Uterus (tissue), 4 donors: Measurements from ENCODE around the gene FOXN4. TPM values are rescaled to one million over a fixed set of nuclear protein-coding genes. Genes with fewer than 3 reads are reported as not detected.

Source experiments
- DNase-seq, 2 donors: peaks; one replicate each; pipeline ENCODE4 v3.0.0-alpha.2; 2019 to 2020
- H3K27ac ChIP-seq, 2 donors: fragments of 200-600 bp; sonication (generic); 1 replicate in 1 of 2; 2 replicates in 1 of 2; pipeline ENCODE4 v1.5.1; 2016 to 2018
- H3K27me3 ChIP-seq, 2 donors: fragments of 200-600 bp; sonication (generic); one replicate each; pipeline ENCODE4 v1.5.1; 2018 to 2019; ENCODE audit warnings: control low read depth in 1 of 2
- H3K36me3 ChIP-seq, 2 donors: fragments of 200-600 bp; sonication (generic); one replicate each; pipeline ENCODE4 v1.5.1; 2019; ENCODE audit warnings: control low read depth in 1 of 2
- H3K4me1 ChIP-seq, 2 donors: fragments of 200-600 bp; sonication (generic); one replicate each; pipeline ENCODE4 v1.5.1; 2018 to 2019; ENCODE audit warnings: control low read depth in 1 of 2
- H3K4me3 ChIP-seq, 2 donors: fragments of 200-600 bp; sonication (generic); 1 replicate in 1 of 2; 2 replicates in 1 of 2; pipeline ENCODE4 v1.5.1; 2018 to 2019; ENCODE audit warnings: mild to moderate bottlenecking in 1 of 2
- H3K9me3 ChIP-seq, 2 donors: fragments of 200-600 bp; sonication (generic); one replicate each; pipeline ENCODE4 v1.5.1; 2019; ENCODE audit warnings: control low read depth in 1 of 2
- POLR2A ChIP-seq, 2 donors: fragments of 450-650 bp; IDR thresholded peaks; one replicate each; pipeline ENCODE4 v1.6.1; 2016; ENCODE audit warnings: antibody characterized with exemption in 2 of 2, mild to moderate bottlenecking in 1 of 2, moderate library complexity in 1 of 2
- intact Hi-C: fragments of 100-400 bp; cut with DNase I; formaldehyde crosslinking; loops from one replicate; pipeline ENCODE4 v1.15.1; 2023; ENCODE audit warnings: low total_unique reads
- total RNA-seq, 4 donors: library from RNA; depleted of rRNA in 3 of 4; stranded (reverse); fragments of >200 nt in 3 of 4; gene quantifications; one replicate each; pipeline versions ENCODE4 v1.1.0 to v1.2.4, GENCODE V29; 2014 to 2023
- TF ChIP-seq, protein P1 (sequence below), 4 experiments: fragments of 200-600 bp in 2 of 4; fragments of 450-650 bp in 2 of 4; sonication (generic) in 2 of 4; IDR thresholded peaks; one replicate each; pipeline ENCODE4 v1.5.1; 2016 to 2019; ENCODE audit warnings: antibody characterized with exemption in 4 of 4, mild to moderate bottlenecking in 2 of 4, moderate library complexity in 1 of 4
- donor health status: DM: yes; HTN: yes; CAD: no.

The FOXN4 gene
- total RNA-seq, 4 donors from 2014 or later, result not detected

DNA sequence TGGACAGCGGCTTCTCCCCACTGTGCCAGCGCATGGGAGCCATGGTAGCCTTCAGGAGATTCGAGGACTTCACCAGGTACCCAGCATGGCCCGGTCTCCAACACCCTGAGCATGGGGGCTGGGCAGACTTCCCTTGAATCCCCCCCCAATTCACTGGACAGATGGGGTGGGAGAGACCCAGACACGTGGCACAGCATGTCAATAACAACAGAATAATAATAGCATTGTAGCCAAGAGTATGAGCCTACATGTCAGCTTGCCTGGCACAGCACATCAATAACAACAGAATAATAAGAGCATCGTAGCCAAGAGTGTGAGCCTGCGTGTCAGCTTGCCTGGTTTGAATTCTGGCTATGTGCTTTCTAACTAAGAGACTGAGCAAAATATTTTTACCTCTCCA is 76.4 kb downstream of the FOXN4 start:
- intact Hi-C loops, result no loop called here
- H3K4me1 ChIP-seq, result no peaks in the 10 kb centered on the region
- H3K4me3 ChIP-seq, result no peak overlapping the region
- H3K36me3 ChIP-seq, result no peaks in the 10 kb centered on the region
- no peak for DNase-seq
- TF ChIP-seq, protein P1, sequence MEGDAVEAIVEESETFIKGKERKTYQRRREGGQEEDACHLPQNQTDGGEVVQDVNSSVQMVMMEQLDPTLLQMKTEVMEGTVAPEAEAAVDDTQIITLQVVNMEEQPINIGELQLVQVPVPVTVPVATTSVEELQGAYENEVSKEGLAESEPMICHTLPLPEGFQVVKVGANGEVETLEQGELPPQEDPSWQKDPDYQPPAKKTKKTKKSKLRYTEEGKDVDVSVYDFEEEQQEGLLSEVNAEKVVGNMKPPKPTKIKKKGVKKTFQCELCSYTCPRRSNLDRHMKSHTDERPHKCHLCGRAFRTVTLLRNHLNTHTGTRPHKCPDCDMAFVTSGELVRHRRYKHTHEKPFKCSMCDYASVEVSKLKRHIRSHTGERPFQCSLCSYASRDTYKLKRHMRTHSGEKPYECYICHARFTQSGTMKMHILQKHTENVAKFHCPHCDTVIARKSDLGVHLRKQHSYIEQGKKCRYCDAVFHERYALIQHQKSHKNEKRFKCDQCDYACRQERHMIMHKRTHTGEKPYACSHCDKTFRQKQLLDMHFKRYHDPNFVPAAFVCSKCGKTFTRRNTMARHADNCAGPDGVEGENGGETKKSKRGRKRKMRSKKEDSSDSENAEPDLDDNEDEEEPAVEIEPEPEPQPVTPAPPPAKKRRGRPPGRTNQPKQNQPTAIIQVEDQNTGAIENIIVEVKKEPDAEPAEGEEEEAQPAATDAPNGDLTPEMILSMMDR (IDR thresholded peaks at IDR 0.05), result no peak
- no peak for TF ChIP-seq POLR2A (IDR thresholded peaks at IDR 0.05)
- H3K27ac ChIP-seq, result no peak overlapping the region
- no peaks in the 10 kb centered on the region for H3K9me3 ChIP-seq
- H3K27me3 ChIP-seq, result no peaks in the 10 kb centered on the region

DNA sequence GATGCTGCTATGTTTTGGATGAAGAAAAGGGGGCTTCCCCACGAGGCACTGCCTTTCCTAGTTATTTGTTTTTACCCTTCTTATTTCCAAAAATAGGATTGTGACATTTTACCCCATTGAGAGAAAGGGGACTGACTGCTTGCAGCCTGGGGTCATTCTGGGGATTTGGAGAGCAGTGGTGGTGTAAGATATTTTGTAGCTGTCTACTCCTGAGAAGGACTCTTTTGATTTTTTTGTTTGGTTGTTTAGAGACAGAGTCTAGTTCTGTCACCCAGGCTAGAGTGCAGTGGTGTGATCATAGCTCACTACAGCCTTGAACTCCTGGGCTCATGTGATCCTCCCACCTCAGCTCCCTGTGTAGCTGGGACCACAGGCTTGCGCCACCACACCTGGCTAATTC is 78.9 kb downstream of the FOXN4 start:
- H3K4me1 ChIP-seq, result no peaks in the 10 kb centered on the region
- H3K27me3 ChIP-seq, result no peaks in the 10 kb centered on the region
- no peaks in the 10 kb centered on the region for H3K36me3 ChIP-seq
- intact Hi-C loops, result no loop called here
- H3K9me3 ChIP-seq, result no peaks in the 10 kb centered on the region
- no peak for TF ChIP-seq POLR2A (IDR thresholded peaks at IDR 0.05)
- TF ChIP-seq, protein P1 (IDR thresholded peaks at IDR 0.05), result no peak
- no peak overlapping the region for H3K4me3 ChIP-seq
- H3K27ac ChIP-seq, result no peak overlapping the region
- no peak for DNase-seq

DNA sequence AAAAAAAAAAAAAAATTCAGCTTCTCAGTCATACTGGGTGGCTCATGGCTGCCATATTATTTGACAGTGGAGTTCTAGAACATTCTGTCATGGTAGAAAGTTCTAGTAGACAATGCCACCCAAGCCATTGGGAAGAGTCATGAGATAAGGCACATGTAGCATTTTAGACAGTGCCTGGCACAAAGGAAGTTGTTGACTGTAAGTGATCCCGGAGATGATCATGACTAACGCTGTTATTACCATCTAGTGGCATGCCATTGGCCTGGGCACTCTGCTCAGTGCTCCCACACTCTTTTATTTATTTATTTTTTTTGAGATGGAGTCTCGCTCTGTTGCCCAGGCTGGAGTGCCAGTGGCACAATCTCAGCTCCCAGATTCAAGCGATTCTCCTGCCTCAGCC is 80.4 kb downstream of the FOXN4 start:
- Histone ChIP-seq H3K9me3 (no peaks in the 10 kb centered on the region), H3K27ac (no peak overlapping the region), H3K4me3 (no peak overlapping the region), H3K36me3 (no peaks in the 10 kb centered on the region), H3K27me3 (no peaks in the 10 kb centered on the region), H3K4me1 (no peaks in the 10 kb centered on the region)
- intact Hi-C loops, result no loop called here
- no peak for DNase-seq
- TF ChIP-seq, protein P1 (IDR thresholded peaks at IDR 0.05), result no peak
- TF ChIP-seq POLR2A (IDR thresholded peaks at IDR 0.05), result no peak

Other genes with a start within 250 kb of the FOXN4 start
- 10 to 100 TPM in 3 of 4 donors, 1 to 10 TPM in 1; 2.1 to 26.5 (median 19.1) TPM for gene ALKBH2, start 215.8 kb downstream of the FOXN4 start, total RNA-seq
- 10 to 100 TPM; 21.6 to 32.7 (median 27.9) TPM for gene UNG, start 211.7 kb downstream of the FOXN4 start, total RNA-seq
- 100 to 1,000 TPM in 2 of 4 donors, 10 to 100 TPM in 2; 22.0 to 137 (median 97.2) TPM for gene ACACB, start 192.7 kb downstream of the FOXN4 start, total RNA-seq
- not detected for gene MYO1H, start 38.6 kb upstream of the FOXN4 start, total RNA-seq
- 10 to 100 TPM; 38.2 to 88.4 (median 63.6) TPM for gene KCTD10, start 168.0 kb upstream of the FOXN4 start, total RNA-seq
- gene UBE3B, start 168.3 kb upstream of the FOXN4 start, total RNA-seq, result 10 to 100 TPM; 14.7 to 64.2 (median 30.7) TPM